Right cardiac atrium (tissue), 5 donors: ENCODE data around the gene EPN2. TPM values are rescaled to one million over a fixed set of nuclear protein-coding genes. Genes with fewer than 3 reads are reported as not detected.

Experiments
- microRNA-seq, 2 donors: library from miRNA; unstranded; fragments of <30 nt; microRNA quantifications; one replicate each; pipeline ENCODE4 v1.2.0, GENCODE V29; 2020 to 2021
- polyA plus RNA-seq: library from polyadenylated mRNA; stranded (reverse); fragments of 200-250 nt; gene quantifications from one replicate; pipeline ENCODE4 v1.2.3, GENCODE V29; 2013
- total RNA-seq, 4 donors: library from RNA; stranded (reverse); fragmentation: NEBNext Ultra II Directional; extraction: Animal tissue kit (Norgen Biotek cat#: 25700); gene quantifications; one replicate each; pipeline ENCODE4 v1.2.1, GENCODE V29; 2021
- donor health status: healthy with polysubstance abuse.
- donor health status: DM: no; HTN: yes; CAD: no.
- donor health status: DM: no; HTN: no; CAD: no.
- donor health status: DM: no; HTN: yes; CAD: no; lungs with severe emphysema.
- donor health status: DM: yes; HTN: yes; CAD: no.

The EPN2 gene
- total and polyA plus RNA-seq, 5 donors: 50.2 to 138 (median 113) TPM

Small RNAs within 50 kb of the gene (microRNA-seq; reads per million reads assigned to microRNA genes)
- gene MIR1180: 162 to 198 reads per million in 2 donors

Other genes starting within 250 kb of the EPN2 start
- gene FAM83G, start 232.6 kb upstream of the EPN2 start, total RNA-seq: 10 to 100 TPM; 27.7 to 40.2 (median 30.3) TPM
- gene FAM83G, start 232.6 kb upstream of the EPN2 start, polyA plus RNA-seq: 18.7 TPM
- 1 to 10 TPM; 2.8 to 4.1 (median 3.6) TPM for gene GRAP, start 190.4 kb upstream of the EPN2 start, total RNA-seq
- 2.3 TPM for gene GRAP, start 190.4 kb upstream of the EPN2 start, polyA plus RNA-seq
- 1 to 10 TPM in 3 of 4 donors, under 1 TPM in 1; 0.76 to 2.5 (median 1.5) TPM for gene GRAPL, start 109.8 kb upstream of the EPN2 start, total RNA-seq
- gene GRAPL, start 109.8 kb upstream of the EPN2 start, polyA plus RNA-seq: 1.1 TPM
- gene B9D1, start 125.4 kb downstream of the EPN2 start, total RNA-seq: 10 to 100 TPM in 3 of 4 donors, 1 to 10 TPM in 1; 9.8 to 14.6 (median 12.1) TPM
- 20.9 TPM for gene B9D1, start 125.4 kb downstream of the EPN2 start, polyA plus RNA-seq
- gene MAPK7, start 141.1 kb downstream of the EPN2 start, total RNA-seq: 10 to 100 TPM; 13.3 to 16.7 (median 16.3) TPM
- gene MAPK7, start 141.1 kb downstream of the EPN2 start, polyA plus RNA-seq: 9.0 TPM
- gene MFAP4, start 149.8 kb downstream of the EPN2 start, total RNA-seq: 100 to 1,000 TPM in 3 of 4 donors, 10 to 100 TPM in 1; 92.8 to 160 (median 131) TPM
- gene MFAP4, start 149.8 kb downstream of the EPN2 start, polyA plus RNA-seq: 95.2 TPM
- 1 to 10 TPM; 2.5 to 6.3 (median 4.4) TPM for gene RNF112, start 173.9 kb downstream of the EPN2 start, total RNA-seq
- 3.3 TPM for gene RNF112, start 173.9 kb downstream of the EPN2 start, polyA plus RNA-seq